Trophoblast cell (in vitro differentiated cells and primary cell): ENCODE measurements around the gene SND1.
A peak's percentile ranks its signal among the peaks of the same experiment; 100 is the strongest.

Experiments
- DNase-seq, 2 donors: peaks; one replicate each; pipeline ENCODE4 v3.0.0-alpha.2; 2016
- H2AFZ ChIP-seq: 2 replicates; pipeline ENCODE4 v1.6.1; 2013; ENCODE audit warnings: low read length, moderate library complexity, mild to moderate bottlenecking; ENCODE audit not compliant: insufficient read depth, poor library complexity
- H2AK5ac ChIP-seq: 2 replicates; pipeline ENCODE4 v1.6.1; 2013; ENCODE audit warnings: mild to moderate bottlenecking, low read length
- H2BK120ac ChIP-seq: 2 replicates; pipeline ENCODE4 v1.6.1; 2013; ENCODE audit warnings: low read length, mild to moderate bottlenecking, moderate library complexity; ENCODE audit not compliant: insufficient read depth, poor library complexity
- H2BK12ac ChIP-seq: 2 replicates; pipeline ENCODE4 v1.6.1; 2013; ENCODE audit warnings: mild to moderate bottlenecking, low read length, moderate library complexity
- H2BK5ac ChIP-seq: 2 replicates; pipeline ENCODE4 v1.6.1; 2013; ENCODE audit warnings: low read length, low read depth, moderate library complexity, mild to moderate bottlenecking; ENCODE audit not compliant: poor library complexity
- H3K14ac ChIP-seq: 2 replicates; pipeline ENCODE4 v1.6.1; 2013; ENCODE audit warnings: mild to moderate bottlenecking, low read length
- H3K18ac ChIP-seq: 2 replicates; pipeline ENCODE4 v1.6.1; 2013; ENCODE audit warnings: mild to moderate bottlenecking, low read length
- H3K23ac ChIP-seq: 2 replicates; pipeline ENCODE4 v1.6.1; 2013; ENCODE audit warnings: low read length
- H3K27ac ChIP-seq: 2 replicates; pipeline ENCODE4 v1.5.1; 2013; ENCODE audit warnings: low read depth, mild to moderate bottlenecking, inconsistent platforms, low read length, moderate library complexity
- H3K27me3 ChIP-seq: 2 replicates; pipeline ENCODE4 v1.6.1; 2013; ENCODE audit warnings: inconsistent platforms, mild to moderate bottlenecking, low read length, moderate library complexity; ENCODE audit not compliant: insufficient read depth
- H3K36me3 ChIP-seq, 2 experiments: 1 replicate in 1 of 2; 2 replicates in 1 of 2; pipeline ENCODE4 v1.6.1; 2013; ENCODE audit warnings: low read length in 2 of 2, mild to moderate bottlenecking in 2 of 2, moderate library complexity in 1 of 2; ENCODE audit not compliant: insufficient read depth in 2 of 2, control insufficient read depth in 1 of 2
- H3K4ac ChIP-seq: 2 replicates; pipeline ENCODE4 v1.6.1; 2013; ENCODE audit warnings: low read depth, mild to moderate bottlenecking, low read length, moderate library complexity
- H3K4me1 ChIP-seq, 2 experiments: 1 replicate in 1 of 2; 2 replicates in 1 of 2; pipeline ENCODE4 v1.6.1; 2013; ENCODE audit warnings: low read length in 2 of 2, mild to moderate bottlenecking in 2 of 2, moderate library complexity in 1 of 2; ENCODE audit not compliant: insufficient read depth in 2 of 2, control insufficient read depth in 1 of 2
- H3K4me2 ChIP-seq: 2 replicates; pipeline ENCODE4 v1.6.1; 2013; ENCODE audit warnings: inconsistent platforms, mild to moderate bottlenecking, low read length, moderate library complexity
- H3K4me3 ChIP-seq: 2 replicates; pipeline ENCODE4 v1.5.1; 2013; ENCODE audit warnings: mild to moderate bottlenecking, low read depth, low read length, inconsistent platforms
- H3K79me1 ChIP-seq: one replicate; pipeline ENCODE4 v1.6.1; 2013; ENCODE audit warnings: low read length
- H3K79me2 ChIP-seq: 2 replicates; pipeline ENCODE4 v1.6.1; 2013; ENCODE audit warnings: low read length, mild to moderate bottlenecking; ENCODE audit not compliant: control insufficient read depth, insufficient read depth, poor library complexity
- H3K9ac ChIP-seq: 2 replicates; pipeline ENCODE4 v1.6.1; 2013; ENCODE audit warnings: mild to moderate bottlenecking, low read length
- H3K9me3 ChIP-seq: 2 replicates; pipeline ENCODE4 v1.6.1; 2013; ENCODE audit warnings: low read depth, mild to moderate bottlenecking, control low read depth, inconsistent platforms, low read length; ENCODE audit not compliant: insufficient read depth
- H4K12ac ChIP-seq: 2 replicates; pipeline ENCODE4 v1.6.1; 2013; ENCODE audit warnings: low read depth, mild to moderate bottlenecking, low read length, moderate library complexity
- H4K8ac ChIP-seq: 2 replicates; pipeline ENCODE4 v1.6.1; 2013; ENCODE audit warnings: low read depth, mild to moderate bottlenecking, low read length, moderate library complexity
- H4K91ac ChIP-seq: one replicate; pipeline ENCODE4 v1.6.1; 2013; ENCODE audit warnings: low read depth, mild to moderate bottlenecking, low read length, moderate library complexity
- WGBS: extraction: QIAGEN DNeasy Blood & Tissue Kit; methylation state at CpG from one replicate; pipeline ENCODE4 v1.1.7; 2013; ENCODE audit warnings: missing lambda C conversion rate; ENCODE audit not compliant: insufficient read length, insufficient coverage; ENCODE audit errors: extremely low coverage; 5-methylcytosine and 5-hydroxymethylcytosine counted together

The SND1 gene

DNA sequence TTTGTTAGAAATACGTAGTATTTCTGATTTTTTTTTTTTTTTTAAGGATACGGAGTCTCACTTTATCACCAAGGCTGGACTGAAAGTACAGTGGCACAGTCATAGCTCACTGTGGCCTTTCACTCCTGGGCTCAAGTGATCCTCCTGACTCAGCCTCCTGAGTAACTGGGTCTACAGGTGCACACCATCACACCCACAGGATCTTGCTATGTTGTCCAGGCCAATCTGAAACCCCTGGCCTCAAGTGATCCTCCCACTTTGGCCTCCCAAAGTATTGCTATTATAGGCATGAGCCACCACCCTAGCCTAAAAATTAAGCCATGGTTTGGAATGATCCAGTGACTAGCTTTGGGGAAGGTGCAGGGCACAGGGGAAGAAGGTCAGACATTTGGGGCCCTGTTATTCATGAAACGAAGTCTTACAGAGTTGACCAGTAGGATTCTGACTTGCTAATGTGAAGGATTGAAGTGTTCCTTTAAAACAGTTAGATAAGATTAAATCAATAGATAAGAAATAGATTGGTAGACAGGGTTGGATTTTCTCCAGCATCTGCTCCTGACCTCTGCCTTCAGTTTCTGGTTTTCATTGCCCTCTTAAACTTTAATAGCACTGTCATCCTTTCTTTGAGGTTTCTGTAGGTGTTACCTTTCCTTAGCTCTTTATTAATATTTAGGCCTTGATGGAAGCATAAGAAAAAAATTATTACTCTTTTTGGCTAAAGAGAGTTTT lies 257.6 kb downstream of the SND1 start:
- H3K14ac ChIP-seq = no peak overlapping the region
- no peak overlapping the region for H2AFZ ChIP-seq
- no peak overlapping the region for H3K4ac ChIP-seq
- H3K27ac ChIP-seq = no peak overlapping the region
- no peak overlapping the region for H4K12ac ChIP-seq
- H2AK5ac ChIP-seq = no peak overlapping the region
- DNase-seq = no peak
- H2BK12ac ChIP-seq = no peak overlapping the region
- H3K27me3 ChIP-seq = no peaks in the 10 kb centered on the region
- no peak overlapping the region for H4K8ac ChIP-seq
- H3K18ac ChIP-seq = peak overlapping the region; percentile 72
- H3K79me1 ChIP-seq = no peaks in the 10 kb centered on the region
- H3K9me3 ChIP-seq = no peaks in the 10 kb centered on the region
- H2BK120ac ChIP-seq = no peak overlapping the region
- H4K91ac ChIP-seq = no peak overlapping the region
- H3K4me1 ChIP-seq = peaks cover 3 to 8% of the 10 kb centered on the region in 2 experiments
- H3K9ac ChIP-seq = no peak overlapping the region
- no peak overlapping the region for H3K4me3 ChIP-seq
- H3K36me3 ChIP-seq = no peaks in the 10 kb centered on the region
- H2BK5ac ChIP-seq = no peak overlapping the region
- H3K79me2 ChIP-seq = no peaks in the 10 kb centered on the region
- no CpG with 5 or more reads among the region's 3 CpGs for WGBS
- no peak overlapping the region for H3K4me2 ChIP-seq
- no peak overlapping the region for H3K23ac ChIP-seq

DNA sequence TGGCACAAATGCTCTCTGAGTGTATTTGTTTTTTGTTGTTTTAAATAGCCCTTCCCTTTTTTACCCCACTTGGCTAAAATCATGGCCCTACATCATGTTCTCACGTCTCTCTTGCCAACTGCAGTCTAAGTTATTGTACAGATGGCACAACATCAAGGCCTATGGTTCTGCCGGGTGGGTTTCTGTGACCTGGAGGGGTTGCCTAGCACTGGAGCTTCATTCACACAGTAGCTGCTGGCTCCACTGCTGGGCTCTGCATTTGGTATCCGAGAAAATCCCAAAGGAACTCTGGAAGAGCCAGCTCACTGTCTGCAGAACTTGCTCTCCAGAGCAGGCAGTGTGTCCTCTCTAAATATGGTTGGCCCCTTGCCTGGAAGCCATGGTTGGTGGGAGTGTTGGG lies 258.7 kb downstream of the SND1 start:
- Histone ChIP-seq H3K18ac (no peak overlapping the region), H2BK120ac (no peak overlapping the region), H3K4ac (no peak overlapping the region), H3K4me1 (peaks cover 3 to 4% of the 10 kb centered on the region in 2 experiments), H2AK5ac (no peak overlapping the region), H4K8ac (no peak overlapping the region), H4K91ac (no peak overlapping the region), H3K79me2 (no peaks in the 10 kb centered on the region), H3K79me1 (no peaks in the 10 kb centered on the region), H3K14ac (no peak overlapping the region), H3K23ac (no peak overlapping the region), H3K27me3 (no peaks in the 10 kb centered on the region), H3K27ac (no peak overlapping the region), H2BK5ac (no peak overlapping the region), H4K12ac (no peak overlapping the region), H2BK12ac (no peak overlapping the region), H3K4me3 (no peak overlapping the region), H3K36me3 (no peaks in the 10 kb centered on the region), H3K9me3 (no peaks in the 10 kb centered on the region), H3K4me2 (no peak overlapping the region), H3K9ac (no peak overlapping the region), H2AFZ (no peak overlapping the region)
- WGBS = no CpG with 5 or more reads among the region's 3 CpGs
- no peak for DNase-seq

DNA sequence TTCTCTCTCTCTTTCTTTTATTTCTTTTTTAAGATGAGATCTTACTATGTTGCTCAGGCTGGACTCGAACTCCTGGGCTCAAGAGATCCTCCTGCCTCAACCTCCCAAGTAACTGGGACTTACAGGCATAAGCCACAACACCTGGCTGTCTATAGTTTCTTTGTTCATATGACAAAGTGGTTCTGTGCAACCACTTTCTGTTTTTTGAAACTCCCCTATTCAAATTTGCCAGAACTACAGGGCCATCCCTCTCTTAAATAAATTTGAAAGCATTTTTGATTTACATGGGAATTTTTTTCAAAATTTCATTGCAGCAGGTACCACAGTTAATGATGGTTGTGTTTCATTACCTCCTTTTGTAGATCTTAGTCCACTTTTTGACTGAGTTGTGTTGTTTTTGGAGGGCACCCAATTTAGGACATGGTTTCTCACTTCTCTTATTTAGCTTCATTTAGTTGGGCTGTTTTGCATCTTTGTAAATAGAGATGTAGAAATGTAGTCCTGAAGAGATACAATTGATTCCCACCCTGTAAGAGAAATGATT lies 260.0 kb downstream of the SND1 start:
- Histone ChIP-seq H3K18ac (no peak overlapping the region), H2AK5ac (no peak overlapping the region), H3K36me3 (no peaks in the 10 kb centered on the region), H2BK120ac (no peak overlapping the region), H3K9ac (no peak overlapping the region), H3K27me3 (no peaks in the 10 kb centered on the region), H3K23ac (no peak overlapping the region), H2AFZ (no peak overlapping the region), H4K91ac (no peak overlapping the region), H2BK12ac (no peak overlapping the region), H3K79me1 (no peaks in the 10 kb centered on the region), H2BK5ac (no peak overlapping the region), H3K4ac (no peak overlapping the region), H4K12ac (no peak overlapping the region), H3K14ac (no peak overlapping the region), H3K4me2 (no peak overlapping the region), H4K8ac (no peak overlapping the region), H3K4me1 (peaks cover 0 to 3% of the 10 kb centered on the region in 2 experiments), H3K9me3 (no peaks in the 10 kb centered on the region), H3K79me2 (no peaks in the 10 kb centered on the region), H3K4me3 (no peak overlapping the region), H3K27ac (no peak overlapping the region)
- WGBS = no CpG with 5 or more reads among the region's 1 CpG
- DNase-seq = no peak

GRCh38 chr7:127912901-127913300 lies 260.9 kb downstream of the SND1 start:
- Histone ChIP-seq H2BK5ac (no peak overlapping the region), H2BK120ac (no peak overlapping the region), H3K4me3 (no peak overlapping the region), H2AFZ (no peak overlapping the region), H3K27me3 (no peaks in the 10 kb centered on the region), H4K8ac (no peak overlapping the region), H3K14ac (no peak overlapping the region), H3K36me3 (no peaks in the 10 kb centered on the region), H2BK12ac (peak overlapping the region; percentile 45), H3K18ac (no peak overlapping the region), H3K4ac (no peak overlapping the region), H2AK5ac (no peak overlapping the region), H3K9me3 (no peaks in the 10 kb centered on the region), H3K4me2 (no peak overlapping the region), H3K4me1 (peaks cover 0 to 3% of the 10 kb centered on the region in 2 experiments), H4K91ac (no peak overlapping the region), H3K23ac (no peak overlapping the region), H4K12ac (no peak overlapping the region), H3K9ac (no peak overlapping the region), H3K79me1 (no peaks in the 10 kb centered on the region), H3K79me2 (no peaks in the 10 kb centered on the region), H3K27ac (no peak overlapping the region)
- no peak for DNase-seq
- no CpG with 5 or more reads among the region's 2 CpGs for WGBS
